IMR-90 (cell line): ENCODE results near the gene CSGALNACT2. TPM values are rescaled to one million over a fixed set of nuclear protein-coding genes. Genes with fewer than 3 reads are reported as not detected.
A peak's percentile ranks its signal among the peaks of the same experiment; 100 is the strongest.

Experiments used
- ATAC-seq: fragments of 200-7000 bp; cut with Tn5 transposase; 2 replicates; pipeline ENCODE4 v1.9.1; 2020; ENCODE audit warnings: low read depth, mild to moderate bottlenecking, moderate library complexity
- BruUV-seq: library from RNA; stranded (reverse); fragments of 400-500 nt; replicated peaks from 2 replicates; lab custom pipeline; 2021; lab: Mats Ljungman, UMichigan
- CTCF ChIA-PET: fragments of 300-600 bp; formaldehyde crosslinking; extraction: SDS; loops from one replicate; lab custom pipeline; 2021; ENCODE audit warnings: antibody characterized with exemption; lab: Yijun Ruan, JAX
- POLR2A ChIA-PET: fragments of 300-600 bp; sonication (Branson Sonifier 250); formaldehyde crosslinking; loops from one replicate; lab custom pipeline; 2022; ENCODE audit warnings: antibody characterized with exemption; ENCODE audit not compliant: unreplicated experiment; lab: Charles Lee
- DNase-seq: peaks from one replicate; pipeline ENCODE4 v3.0.0; 2013
- H2AFZ ChIP-seq: replicated peaks from 2 replicates; pipeline ENCODE3; 2013; ENCODE audit warnings: low read length, mild to moderate bottlenecking; ENCODE audit not compliant: poor library complexity
- H2AK5ac ChIP-seq: 2 replicates; pipeline ENCODE4 v1.6.1; 2013; ENCODE audit warnings: low read depth, low read length, inconsistent platforms
- H2AK9ac ChIP-seq: replicated peaks from 2 replicates; pipeline ENCODE3; 2013; ENCODE audit warnings: mild to moderate bottlenecking, low read depth, low read length, moderate library complexity; ENCODE audit not compliant: poor library complexity
- H2BK120ac ChIP-seq: 2 replicates; pipeline ENCODE4 v1.6.1; 2013; ENCODE audit warnings: low read depth, low read length, inconsistent platforms
- H2BK15ac ChIP-seq: 3 replicates; pipeline ENCODE4 v1.6.1; 2013; ENCODE audit warnings: low read depth, low read length, inconsistent platforms
- H2BK20ac ChIP-seq: 2 replicates; pipeline ENCODE4 v1.6.1; 2013; ENCODE audit warnings: low read depth, mild to moderate bottlenecking, inconsistent platforms, low read length, moderate library complexity
- H2BK5ac ChIP-seq: 2 replicates; pipeline ENCODE4 v1.6.1; 2013; ENCODE audit warnings: mild to moderate bottlenecking, low read depth, low read length, inconsistent platforms; ENCODE audit not compliant: poor library complexity, severe bottlenecking
- H3K14ac ChIP-seq: replicated peaks from 2 replicates; pipeline ENCODE4 v1.6.1; 2013; ENCODE audit warnings: low read depth, low read length, inconsistent platforms
- H3K18ac ChIP-seq: 2 replicates; pipeline ENCODE4 v1.6.1; 2013; ENCODE audit warnings: low read depth, low read length, control low read depth
- H3K23ac ChIP-seq: 2 replicates; pipeline ENCODE4 v1.6.1; 2013; ENCODE audit warnings: low read depth, low read length, inconsistent platforms
- H3K27ac ChIP-seq: 2 replicates; pipeline ENCODE4 v1.5.1; 2013; ENCODE audit warnings: mild to moderate bottlenecking, control low read depth, low read length; ENCODE audit not compliant: insufficient read depth
- H3K27me3 ChIP-seq: 2 replicates; pipeline ENCODE4 v1.6.1; 2013; ENCODE audit warnings: low read length; ENCODE audit not compliant: control insufficient read depth, insufficient read depth
- H3K36me3 ChIP-seq: 2 replicates; pipeline ENCODE4 v1.6.1; 2013; ENCODE audit warnings: low read length, mixed read lengths; ENCODE audit not compliant: control insufficient read depth, insufficient read depth
- H3K4ac ChIP-seq: 2 replicates; pipeline ENCODE4 v1.6.1; 2013; ENCODE audit warnings: low read depth, low read length, inconsistent platforms
- H3K4me1 ChIP-seq: 2 replicates; pipeline ENCODE4 v1.6.1; 2013; ENCODE audit warnings: low read length, mixed read lengths; ENCODE audit not compliant: control insufficient read depth, insufficient read depth
- H3K4me2 ChIP-seq: 2 replicates; pipeline ENCODE4 v1.6.1; 2013; ENCODE audit warnings: low read depth, mild to moderate bottlenecking, control low read depth, low read length, moderate library complexity
- H3K4me3 ChIP-seq: 2 replicates; pipeline ENCODE4 v1.5.1; 2013; ENCODE audit warnings: low read depth, mild to moderate bottlenecking, control low read depth, low read length, moderate library complexity; ENCODE audit not compliant: insufficient read depth
- H3K56ac ChIP-seq: 2 replicates; pipeline ENCODE4 v1.6.1; 2013; ENCODE audit warnings: low read length, inconsistent platforms; ENCODE audit not compliant: insufficient read depth; ENCODE audit errors: extremely low read depth
- H3K79me1 ChIP-seq, 2 experiments: 2 replicates each; pipeline ENCODE4 v1.6.1; 2013; ENCODE audit warnings: low read length in 2 of 2, inconsistent platforms in 1 of 2, low read depth in 1 of 2
- H3K9ac ChIP-seq: 2 replicates; pipeline ENCODE4 v1.6.1; 2013; ENCODE audit warnings: low read depth, low read length, control low read depth
- H3K9me1 ChIP-seq: 2 replicates; pipeline ENCODE4 v1.6.1; 2013; ENCODE audit warnings: low read length, inconsistent platforms; ENCODE audit not compliant: insufficient read depth
- H3K9me3 ChIP-seq: 2 replicates; pipeline ENCODE4 v1.6.1; 2013; ENCODE audit warnings: low read length; ENCODE audit not compliant: control insufficient read depth, insufficient read depth
- H4K20me1 ChIP-seq: 2 replicates; pipeline ENCODE4 v1.6.1; 2013; ENCODE audit warnings: low read length, inconsistent platforms; ENCODE audit not compliant: insufficient read depth
- H4K5ac ChIP-seq: 2 replicates; pipeline ENCODE4 v1.6.1; 2013; ENCODE audit warnings: mild to moderate bottlenecking, low read depth, low read length, control low read depth
- H4K8ac ChIP-seq, 2 experiments: 2 replicates each; pipeline ENCODE4 v1.6.1; 2013; ENCODE audit warnings: low read depth in 2 of 2, low read length in 2 of 2, control low read depth in 1 of 2, inconsistent platforms in 1 of 2
- H4K91ac ChIP-seq: 2 replicates; pipeline ENCODE4 v1.6.1; 2013; ENCODE audit warnings: low read depth, low read length, inconsistent platforms; ENCODE audit not compliant: insufficient read depth
- CEBPB ChIP-seq: IDR thresholded peaks from 2 replicates; pipeline ENCODE4 v1.6.1; 2012; ENCODE audit warnings: low read depth, low read length, improper control_type of control experiment
- CTCF ChIP-seq: conservative IDR thresholded peaks from 2 replicates; pipeline ENCODE4 v1.5.1; 2012; ENCODE audit warnings: mild to moderate bottlenecking, low read depth, low read length, improper control_type of control experiment
- FOS ChIP-seq: fragments of 150-350 bp; IDR thresholded peaks from 2 replicates; pipeline ENCODE4 v1.6.1; 2016; ENCODE audit warnings: low read depth, low read length
- MAFK ChIP-seq: IDR thresholded peaks from 2 replicates; pipeline ENCODE4 v1.6.1; 2012; ENCODE audit warnings: low read depth, low read length, improper control_type of control experiment
- MAZ ChIP-seq: IDR thresholded peaks from 2 replicates; pipeline ENCODE4 v1.6.1; 2012; ENCODE audit warnings: low read depth, mild to moderate bottlenecking, low read length, improper control_type of control experiment, moderate library complexity, borderline replicate concordance
- MXI1 ChIP-seq: IDR thresholded peaks from 2 replicates; pipeline ENCODE4 v1.6.1; 2012; ENCODE audit warnings: low read depth, mild to moderate bottlenecking, low read length, moderate library complexity, borderline replicate concordance
- NFE2L2 ChIP-seq: fragments of 150-350 bp; IDR thresholded peaks from 2 replicates; pipeline ENCODE4 v1.6.1; 2016; ENCODE audit warnings: low read depth, mild to moderate bottlenecking, low read length
- RCOR1 ChIP-seq: IDR thresholded peaks from 2 replicates; pipeline ENCODE4 v1.6.1; 2012; ENCODE audit warnings: mild to moderate bottlenecking, low read length, improper control_type of control experiment; ENCODE audit not compliant: insufficient replicate concordance
- WGBS, 2 experiments: methylation state at CpG; one replicate each; pipeline versions ENCODE4 v1.1.5 to v1.1.7; 2013; ENCODE audit warnings: missing lambda C conversion rate in 2 of 2; ENCODE audit not compliant: insufficient read length in 1 of 2; ENCODE audit errors: extremely low coverage in 2 of 2; 5-methylcytosine and 5-hydroxymethylcytosine counted together
- dilution Hi-C: fragments of 300-500 bp; cut with HindIII; formaldehyde crosslinking; loops from one replicate; pipeline ENCODE4 v1.14.3; 2018; ENCODE audit warnings: low sequenced_read_pairs; ENCODE audit not compliant: unreplicated experiment
- in situ Hi-C: fragments of 300-500 bp; cut with MboI; formaldehyde crosslinking; loops from 3 replicates; pipeline ENCODE4 v1.14.3; 2019; ENCODE audit warnings: low sequenced_read_pairs, inconsistent platforms, mixed read lengths
- intact Hi-C: fragments of 100-400 bp; cut with micrococcal nuclease; formaldehyde crosslinking; loops from 2 replicates; pipeline ENCODE4 v1.10.0; 2022
- polyA plus RNA-seq, 3 experiments: library from polyadenylated mRNA; depleted of rRNA; stranded (reverse); fragments of >200 nt; gene quantifications; 2 replicates each; pipeline ENCODE4 v1.2.3, GENCODE V29; 2012; ENCODE audit warnings: low replicate concordance in 1 of 3
- total RNA-seq: library from RNA; depleted of rRNA; stranded (reverse); fragments of >200 nt; gene quantifications from 2 replicates; pipeline ENCODE4 v1.2.3, GENCODE V29; 2012
- TF ChIP-seq, protein P1 (sequence below): fragments of 150-350 bp; IDR thresholded peaks from 2 replicates; pipeline ENCODE4 v1.6.1; 2016; ENCODE audit warnings: low read depth, mild to moderate bottlenecking, low read length, moderate library complexity, borderline replicate concordance

CSGALNACT2 gene
- total and polyA plus RNA-seq, 2 of the 4 experiments (the other 2 are of a cell fraction), result 6.5 to 13.1 TPM

DNA sequence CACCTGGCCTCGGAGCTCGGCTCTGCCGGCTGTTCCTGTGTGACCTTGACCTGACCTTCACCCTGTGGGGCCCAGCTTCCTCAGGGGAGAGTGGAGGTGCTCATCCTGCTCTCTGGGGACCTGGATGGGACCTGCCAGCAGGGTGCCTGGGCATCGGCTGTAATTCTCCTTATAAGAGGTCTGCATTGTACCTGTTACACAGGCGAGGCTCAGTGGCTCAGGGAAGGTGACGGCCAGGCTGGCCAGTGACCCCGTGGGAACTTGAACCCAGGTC lies 32.4 kb upstream of the CSGALNACT2 start:
- no TSS peak for BruUV-seq
- Histone ChIP-seq H3K9me1 (no peaks in the 10 kb centered on the region), H2AK5ac (no peak overlapping the region), H2BK120ac (no peak overlapping the region), H4K8ac (no peak overlapping the region), H3K18ac (no peak overlapping the region), H3K4me2 (no peak overlapping the region), H2AK9ac (peak overlapping the region; percentile 96), H3K23ac (no peak overlapping the region), H3K27me3 (peaks cover 25% of the 10 kb centered on the region), H3K79me1 (no peaks in the 10 kb centered on the region), H4K20me1 (no peaks in the 10 kb centered on the region; the same call in 1 of the 2 replicates), H3K4ac (no peak overlapping the region), H3K56ac (no peak overlapping the region), H3K9me3 (no peaks in the 10 kb centered on the region), H3K4me3 (no peak overlapping the region), H3K14ac (no peak overlapping the region), H4K5ac (no peak overlapping the region), H3K9ac (no peak overlapping the region), H2BK20ac (no peak overlapping the region), H3K4me1 (peaks cover 8% of the 10 kb centered on the region), H3K27ac (no peak overlapping the region), H2BK15ac (no peak overlapping the region), H2BK5ac (no peak overlapping the region), H2AFZ (no peak overlapping the region), H3K36me3 (no peaks in the 10 kb centered on the region), H4K91ac (no peak overlapping the region)
- WGBS, 2 experiments, result 100% methylated on average over 2 of the region's 7 CpGs; no CpG with 5 or more reads in 1 of the 2 experiments
- intact Hi-C loops (loop anchor here (1.0 to 2.0 kb wide), 3 partner anchors 240 to 353 kb away; no protein-coding TSS in a partner anchor), dilution Hi-C loops (no loop called here), in situ Hi-C loops (loop anchor here (10.0 kb wide), 1 partner anchor 231 kb away; no protein-coding TSS in a partner anchor)
- no peak for DNase-seq
- ATAC-seq, result no peak
- CTCF ChIA-PET, result no interaction called here
- POLR2A ChIA-PET, result no interaction called here
- TF ChIP-seq MAZ (no peak), CEBPB (no peak), CTCF (no peak), FOS (no peak), NFE2L2 (no peak), RCOR1 (no peak), MAFK (no peak), MXI1 (no peak)
- TF ChIP-seq, protein P1, sequence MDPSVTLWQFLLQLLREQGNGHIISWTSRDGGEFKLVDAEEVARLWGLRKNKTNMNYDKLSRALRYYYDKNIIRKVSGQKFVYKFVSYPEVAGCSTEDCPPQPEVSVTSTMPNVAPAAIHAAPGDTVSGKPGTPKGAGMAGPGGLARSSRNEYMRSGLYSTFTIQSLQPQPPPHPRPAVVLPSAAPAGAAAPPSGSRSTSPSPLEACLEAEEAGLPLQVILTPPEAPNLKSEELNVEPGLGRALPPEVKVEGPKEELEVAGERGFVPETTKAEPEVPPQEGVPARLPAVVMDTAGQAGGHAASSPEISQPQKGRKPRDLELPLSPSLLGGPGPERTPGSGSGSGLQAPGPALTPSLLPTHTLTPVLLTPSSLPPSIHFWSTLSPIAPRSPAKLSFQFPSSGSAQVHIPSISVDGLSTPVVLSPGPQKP, result no peak
